ENCODE data around the gene RHD.
A peak's percentile ranks its signal among the peaks of the same experiment; 100 is the strongest.
"Not testable (repeated sequence)": the region's sequence is repeated elsewhere in the genome, so short reads cannot be mapped to it uniquely, and the experiment has no call there.

RHD gene

GRCh38 chr1:25259813-25260212, 12.5 kb upstream of the RHD start:
- DNase-seq: not testable (repeated sequence)

GRCh38 chr1:25260336-25260735, 12.0 kb upstream of the RHD start:
- not testable (repeated sequence) for DNase-seq

- not testable (repeated sequence) for DNase-seq
Observed at GRCh38 chr1:25266554-25267287, 5.6 kb upstream of the RHD start.

- DNase-seq: peak in 1 of 2 experiments; percentile 22
Observed at GRCh38 chr1:25267288-25268142, 4.8 kb upstream of the RHD start.

- not testable (repeated sequence) for DNase-seq
Observed at GRCh38 chr1:25268143-25268760, 4.1 kb upstream of the RHD start.

GRCh38 chr1:25275648-25276047, 3.3 kb downstream of the RHD start:
- DNase-seq: not testable (repeated sequence)

- not testable (repeated sequence) for DNase-seq
Observed at GRCh38 chr1:25277295-25277694, 5.0 kb downstream of the RHD start.

GRCh38 chr1:25278358-25278757, 6.0 kb downstream of the RHD start:
- not testable (repeated sequence) for DNase-seq

GRCh38 chr1:25278790-25279189, 6.5 kb downstream of the RHD start:
- DNase-seq: not testable (repeated sequence)

GRCh38 chr1:25279693-25280111, 7.4 kb downstream of the RHD start:
- DNase-seq: not testable (repeated sequence)

- not testable (repeated sequence) for DNase-seq
Observed at GRCh38 chr1:25285862-25286261, 13.6 kb downstream of the RHD start.

- DNase-seq: not testable (repeated sequence)
Observed at GRCh38 chr1:25287164-25287563, 14.9 kb downstream of the RHD start.

GRCh38 chr1:25288573-25289101, 16.3 kb downstream of the RHD start:
- not testable (repeated sequence) for DNase-seq

- not testable (repeated sequence) for DNase-seq
Observed at GRCh38 chr1:25290043-25290442, 17.7 kb downstream of the RHD start.

- not testable (repeated sequence) for DNase-seq
Observed at GRCh38 chr1:25293426-25293825, 21.1 kb downstream of the RHD start.

- DNase-seq: not testable (repeated sequence)
Observed at GRCh38 chr1:25294889-25295826, 22.8 kb downstream of the RHD start.

GRCh38 chr1:25296501-25296900, 24.2 kb downstream of the RHD start:
- not testable (repeated sequence) for DNase-seq

- not testable (repeated sequence) for DNase-seq
Observed at GRCh38 chr1:25300729-25301128, 28.4 kb downstream of the RHD start.

- DNase-seq: not testable (repeated sequence)
Observed at GRCh38 chr1:25302330-25302729, 30.0 kb downstream of the RHD start.

GRCh38 chr1:25304936-25305335, 32.6 kb downstream of the RHD start:
- not testable (repeated sequence) for DNase-seq

GRCh38 chr1:25308168-25308567, 35.9 kb downstream of the RHD start:
- not testable (repeated sequence) for DNase-seq

GRCh38 chr1:25309085-25309484, 36.8 kb downstream of the RHD start:
- not testable (repeated sequence) for DNase-seq

Data from AML-193 (cell line).